Endothelial cell of umbilical vein (primary cell): Measurements from ENCODE around the gene BEND5. TPM values are rescaled to one million over a fixed set of nuclear protein-coding genes. Genes with fewer than 3 reads are reported as not detected.

Source experiments
- BruUV-seq: library from RNA; stranded (reverse); fragments of 400-500 nt; replicated peaks from 2 replicates; lab custom pipeline; 2021; lab: Mats Ljungman, UMichigan
- CTCF ChIA-PET: fragments of 300-600, 350-600 bp; sonication (Branson Sonifier 250); formaldehyde crosslinking; loops from one replicate; lab custom pipeline; 2021; ENCODE audit warnings: antibody characterized with exemption, inconsistent platforms; lab: Charles Lee
- POLR2A ChIA-PET: fragments of 300-600, 350-600 bp; sonication (Branson Sonifier 250); formaldehyde crosslinking; loops from one replicate; lab custom pipeline; 2021; ENCODE audit warnings: antibody characterized with exemption, inconsistent platforms; lab: Charles Lee
- DNase-seq: peaks from one replicate; pipeline ENCODE4 v3.0.0-alpha.2; 2011; ENCODE audit warnings: low read depth, low spot score
- FAIRE-seq: peaks from 2 replicates; lab custom pipeline; 2011; peaks lifted over from hg19 to GRCh38; lab: Jason Lieb, UNC
- H2AFZ ChIP-seq: 2 replicates; pipeline ENCODE4 v1.6.0; 2012; ENCODE audit warnings: low read depth, low read length, control low read depth, inconsistent platforms
- H3K27ac ChIP-seq: 2 replicates; pipeline ENCODE4 v1.5.1; 2011; ENCODE audit warnings: low read depth, mild to moderate bottlenecking, control low read depth, low read length, moderate library complexity; ENCODE audit not compliant: insufficient read depth
- H3K27me3 ChIP-seq, 2 experiments: 2 replicates each; pipeline versions ENCODE4 v1.6.0 to v1.6.1; 2011; ENCODE audit warnings: low read length in 2 of 2, mixed read lengths in 1 of 2; ENCODE audit not compliant: control insufficient read depth in 2 of 2, insufficient read depth in 2 of 2
- H3K36me3 ChIP-seq, 2 experiments: 2 replicates in 1 of 2; 3 replicates in 1 of 2; pipeline ENCODE4 v1.5.1; 2011; ENCODE audit warnings: low read length in 2 of 2, mild to moderate bottlenecking in 1 of 2, moderate library complexity in 1 of 2; ENCODE audit not compliant: control insufficient read depth in 2 of 2, insufficient read depth in 2 of 2; ENCODE audit errors: extremely low read depth in 1 of 2
- H3K4me1 ChIP-seq: 3 replicates; pipeline ENCODE4 v1.5.1; 2011; ENCODE audit warnings: mild to moderate bottlenecking, low read length; ENCODE audit not compliant: control insufficient read depth, insufficient read depth; ENCODE audit errors: extremely low read depth
- H3K4me2 ChIP-seq: 2 replicates; pipeline ENCODE4 v1.6.1; 2011; ENCODE audit warnings: low read length, control low read depth, mixed read lengths; ENCODE audit not compliant: insufficient read depth
- H3K4me3 ChIP-seq, 3 experiments: fragments of 200-600 bp in 1 of 3; sonication (generic), shearing (Covaris generic) in 1 of 3; replicated peaks in 1 of 3; 2 replicates each; pipeline ENCODE4 v1.5.1; 2011 to 2016; ENCODE audit warnings: control low read depth in 3 of 3, low read length in 3 of 3, mild to moderate bottlenecking in 2 of 3, inconsistent platforms in 1 of 3, low read depth in 1 of 3, moderate library complexity in 1 of 3; ENCODE audit not compliant: insufficient read depth in 1 of 3
- H3K79me2 ChIP-seq: 2 replicates; pipeline ENCODE4 v1.6.0; 2012; ENCODE audit warnings: low read length, inconsistent platforms; ENCODE audit not compliant: control insufficient read depth, insufficient read depth
- H3K9ac ChIP-seq: replicated peaks from 2 replicates; pipeline ENCODE3; 2011; ENCODE audit warnings: low read length, control low read depth; ENCODE audit not compliant: insufficient read depth; ENCODE audit errors: extremely low read depth
- H3K9me1 ChIP-seq: replicated peaks from 3 replicates; pipeline ENCODE4 v1.6.0; 2011; ENCODE audit warnings: mild to moderate bottlenecking, low read length; ENCODE audit not compliant: control insufficient read depth, insufficient read depth; ENCODE audit errors: extremely low read depth
- H3K9me3 ChIP-seq: replicated peaks from 2 replicates; pipeline ENCODE4 v1.5.1; 2012; ENCODE audit warnings: low read length, inconsistent platforms; ENCODE audit not compliant: control insufficient read depth, insufficient read depth
- H4K20me1 ChIP-seq: replicated peaks from 2 replicates; pipeline ENCODE3; 2011; ENCODE audit warnings: mild to moderate bottlenecking, low read length; ENCODE audit not compliant: control insufficient read depth, insufficient read depth; ENCODE audit errors: extremely low read depth
- CTCF ChIP-seq, 2 donors: IDR thresholded peaks; 1 replicate in 1 of 2; 2 replicates in 1 of 2; pipeline ENCODE4 v1.5.1; 2011; ENCODE audit warnings: low read length in 2 of 2, mild to moderate bottlenecking in 2 of 2, moderate library complexity in 2 of 2, control low read depth in 1 of 2, inconsistent platforms in 1 of 2, low read depth in 1 of 2; ENCODE audit not compliant: insufficient read depth in 1 of 2; ENCODE audit errors: extremely low read depth in 1 of 2
- EZH2 ChIP-seq: IDR thresholded peaks from 2 replicates; pipeline ENCODE4 v1.6.1; 2012; ENCODE audit warnings: borderline replicate concordance, low read depth, mild to moderate bottlenecking, moderate library complexity, low read length, inconsistent platforms; ENCODE audit not compliant: severe bottlenecking
- FOS ChIP-seq: IDR thresholded peaks from 2 replicates; pipeline ENCODE4 v1.6.1; 2011; ENCODE audit warnings: mild to moderate bottlenecking, low read length, moderate library complexity, borderline replicate concordance; ENCODE audit not compliant: insufficient read depth
- GATA2 ChIP-seq: IDR thresholded peaks from 2 replicates; pipeline ENCODE4 v1.7.0; 2011; ENCODE audit warnings: low read depth, mild to moderate bottlenecking, moderate library complexity, mixed read lengths, low read length; ENCODE audit not compliant: insufficient read length, insufficient read depth
- JUN ChIP-seq: IDR thresholded peaks from 2 replicates; pipeline ENCODE4 v1.6.1; 2011; ENCODE audit warnings: borderline replicate concordance, low read depth; ENCODE audit not compliant: insufficient read length, insufficient read depth
- MYC ChIP-seq: IDR thresholded peaks from one replicate; pipeline ENCODE4 v1.6.1; 2011; ENCODE audit warnings: mild to moderate bottlenecking, low read depth, low read length
- POLR2A ChIP-seq: IDR thresholded peaks from 2 replicates; pipeline ENCODE4 v1.6.1; 2012; ENCODE audit warnings: low read depth, mild to moderate bottlenecking, control low read depth, low read length
- POLR2AphosphoS5 ChIP-seq: IDR thresholded peaks from 2 replicates; pipeline ENCODE4 v1.6.1; 2012; ENCODE audit warnings: low read depth, mild to moderate bottlenecking, control low read depth, low read length, moderate library complexity; ENCODE audit not compliant: insufficient read depth
- dilution Hi-C: fragments of 300-500 bp; cut with MboI; formaldehyde crosslinking; loops from one replicate; pipeline ENCODE4 v1.15.0; 2019; ENCODE audit warnings: low sequenced_read_pairs; ENCODE audit not compliant: extremely low pct_ligation_motif_present
- intact Hi-C: fragments of 100-400 bp; cut with micrococcal nuclease; formaldehyde crosslinking; loops from one replicate; pipeline ENCODE4 v1.10.0; 2022
- polyA plus RNA-seq, 4 experiments: library from polyadenylated mRNA; depleted of rRNA in 3 of 4; stranded (reverse) in 3 of 4; unstranded in 1 of 4; fragments of >200 nt; gene quantifications; 2 replicates each; pipeline versions ENCODE4 v1.2.1 to v1.2.3, GENCODE V29; 2011 to 2012; ENCODE audit warnings: missing spikeins in 1 of 4
- total RNA-seq: library from RNA; stranded (reverse); gene quantifications from 2 replicates; pipeline ENCODE4 v1.2.3, GENCODE V29; 2021
- TF ChIP-seq, protein P1 (sequence below): IDR thresholded peaks from 2 replicates; pipeline ENCODE4 v1.6.1; 2011; ENCODE audit not compliant: insufficient read depth, insufficient read length

BEND5 gene
- total and polyA plus RNA-seq, 2 donors (not counting 3 experiments of a cell fraction or from before 2014, with no cell fraction given), result not detected

- no peak for FAIRE-seq
- dilution Hi-C loops, result no loop called here
- POLR2A ChIA-PET, result no interaction called here
Measured at GRCh38 chr1:48725341-48726046, 51.2 kb downstream of the BEND5 start.

More at GRCh38 chr1:48725341-48726046, 51.2 kb downstream of the BEND5 start:
- BruUV-seq, result no TSS peak
- Histone ChIP-seq H4K20me1 (no peaks in the 10 kb centered on the region), H3K36me3 (no peaks in the 10 kb centered on the region), H3K9me3 (no peaks in the 10 kb centered on the region), H3K4me3 (no peak overlapping the region), H3K79me2 (no peaks in the 10 kb centered on the region), H3K4me1 (no peaks in the 10 kb centered on the region), H3K9ac (no peak overlapping the region), H3K27me3 (no peaks in the 10 kb centered on the region), H3K9me1 (no peaks in the 10 kb centered on the region), H3K27ac (no peak overlapping the region), H3K4me2 (no peak overlapping the region), H2AFZ (no peak overlapping the region)
- CTCF ChIA-PET, result no interaction called here
- no peak for DNase-seq
- TF ChIP-seq POLR2AphosphoS5 (no peak), JUN (no peak), EZH2 (no peak), MYC (no peak), FOS (no peak), POLR2A (no peak), CTCF (IDR thresholded peaks at IDR 0.05; ENCODE audit: extremely low read depth in 1 of 2, insufficient read depth in 1 of 2, low read depth in 1 of 2, low read length in 2 of 2) (no peak), GATA2 (no peak)
- TF ChIP-seq, protein P1, sequence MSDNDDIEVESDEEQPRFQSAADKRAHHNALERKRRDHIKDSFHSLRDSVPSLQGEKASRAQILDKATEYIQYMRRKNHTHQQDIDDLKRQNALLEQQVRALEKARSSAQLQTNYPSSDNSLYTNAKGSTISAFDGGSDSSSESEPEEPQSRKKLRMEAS, result no peak
- intact Hi-C loops, result no loop called here
